Thyroid gland (tissue), 4 donors: Measurements from ENCODE around the gene GLRX. TPM values are rescaled to one million over a fixed set of nuclear protein-coding genes. Genes with fewer than 3 reads are reported as not detected.

Experiments used
- DNase-seq, 2 donors: peaks; one replicate each; pipeline ENCODE4 v3.0.0-alpha.2; 2019
- H3K27ac ChIP-seq, 3 donors: fragments of 200-600 bp; sonication (generic); 1 replicate in 2 of 3; 2 replicates in 1 of 3; pipeline ENCODE4 v1.5.1; 2016 to 2019; ENCODE audit warnings: mild to moderate bottlenecking in 1 of 3, moderate library complexity in 1 of 3
- H3K27me3 ChIP-seq: fragments of 200-600 bp; sonication (generic); one replicate; pipeline ENCODE4 v1.5.1; 2019
- H3K36me3 ChIP-seq, 2 donors: fragments of 200-600 bp; sonication (generic); one replicate each; pipeline ENCODE4 v1.5.1; 2016 to 2019
- H3K4me1 ChIP-seq, 2 donors: fragments of 200-600 bp; sonication (generic); one replicate each; pipeline ENCODE4 v1.5.1; 2017 to 2019
- H3K4me3 ChIP-seq, 3 donors: fragments of 200-600 bp; sonication (generic); replicated peaks in 1 of 3; 1 replicate in 2 of 3; 2 replicates in 1 of 3; pipeline ENCODE4 v1.5.1; 2016; ENCODE audit warnings: mild to moderate bottlenecking in 1 of 3
- H3K9me3 ChIP-seq: fragments of 200-600 bp; sonication (generic); one replicate; pipeline ENCODE4 v1.5.1; 2017
- CTCF ChIP-seq, 6 experiments: fragments of 200-600 bp in 3 of 6; fragments of 450-650 bp in 3 of 6; sonication (generic) in 3 of 6; IDR thresholded peaks; one replicate each; pipeline ENCODE4 v1.5.1; 2016 to 2019; ENCODE audit warnings: antibody characterized with exemption in 6 of 6, mild to moderate bottlenecking in 2 of 6, inconsistent platforms in 1 of 6, moderate library complexity in 1 of 6
- POLR2A ChIP-seq, 2 donors: fragments of 450-650 bp; IDR thresholded peaks; one replicate each; pipeline ENCODE4 v1.6.1; 2017; ENCODE audit warnings: antibody characterized with exemption in 2 of 2, mild to moderate bottlenecking in 2 of 2, moderate library complexity in 1 of 2
- WGBS, 2 donors: methylation state at CpG; one replicate each; pipeline ENCODE4 v1.1.5; 2017; 5-methylcytosine and 5-hydroxymethylcytosine counted together
- intact Hi-C: fragments of 100-400 bp; cut with DNase I; formaldehyde crosslinking; loops from one replicate; pipeline ENCODE4 v1.15.1; 2023
- total RNA-seq, 4 donors: library from RNA; depleted of rRNA; stranded (reverse); fragments of >200 nt; gene quantifications; one replicate each; pipeline ENCODE4 v1.2.3, GENCODE V29; 2016

The GLRX gene
- total RNA-seq, 4 donors from 2014 or later: 30.1 to 68.7 (median 37.7) TPM

- TF ChIP-seq CTCF (IDR thresholded peaks at IDR 0.05): no peak
- no peak for TF ChIP-seq POLR2A (IDR thresholded peaks at IDR 0.05)
- H3K36me3 ChIP-seq: no peaks in the 10 kb centered on the region
- intact Hi-C loops: no loop called here
- peaks cover 0 to 14% of the 10 kb centered on the region in 2 donors for H3K4me1 ChIP-seq
- WGBS, 2 donors: 89 to 93% methylated on average over 10 of the region's 10 CpGs
- H3K9me3 ChIP-seq: no peaks in the 10 kb centered on the region
- no peak overlapping the region for H3K27ac ChIP-seq
- DNase-seq: no peak
- no peak overlapping the region for H3K4me3 ChIP-seq
- no peaks in the 10 kb centered on the region for H3K27me3 ChIP-seq
Measured at GRCh38 chr5:95826949-95827891, 4.7 kb upstream of the GLRX start.

GRCh38 chr5:95825495-95825894 lies 3.0 kb upstream of the GLRX start:
- Histone ChIP-seq H3K36me3 (no peaks in the 10 kb centered on the region), H3K4me1 (peaks cover 11 to 26% of the 10 kb centered on the region in 2 donors), H3K27ac (no peak overlapping the region), H3K4me3 (no peak overlapping the region), H3K9me3 (no peaks in the 10 kb centered on the region), H3K27me3 (no peaks in the 10 kb centered on the region)
- TF ChIP-seq CTCF (IDR thresholded peaks at IDR 0.05) (no peak), POLR2A (IDR thresholded peaks at IDR 0.05) (no peak)
- WGBS, 2 donors: 79 to 84% methylated on average over 3 of the region's 3 CpGs
- intact Hi-C loops: no loop called here
- no peak for DNase-seq

- Histone ChIP-seq H3K27me3 (no peaks in the 10 kb centered on the region), H3K9me3 (no peaks in the 10 kb centered on the region), H3K27ac (peak overlapping the region in 2 of 3 donors; percentile 83 to 92), H3K4me3 (no peak overlapping the region), H3K36me3 (no peaks in the 10 kb centered on the region), H3K4me1 (peaks cover 11 to 26% of the 10 kb centered on the region in 2 donors)
- TF ChIP-seq CTCF (IDR thresholded peaks at IDR 0.05) (no peak), POLR2A (IDR thresholded peaks at IDR 0.05) (no peak)
- WGBS, 2 donors: 92 to 95% methylated on average over 5 of the region's 5 CpGs
- intact Hi-C loops: no loop called here
- no peak for DNase-seq
Measured at GRCh38 chr5:95824747-95825146, 2.2 kb upstream of the GLRX start.

- TF ChIP-seq POLR2A (IDR thresholded peaks at IDR 0.05) (no peak), CTCF (IDR thresholded peaks at IDR 0.05) (no peak)
- no peak overlapping the region for H3K4me3 ChIP-seq
- 57 to 60% methylated on average over 12 of the region's 12 CpGs for WGBS, 2 donors
Measured at GRCh38 chr5:95823738-95824609, 1.4 kb upstream of the GLRX start.

More at GRCh38 chr5:95823738-95824609, 1.4 kb upstream of the GLRX start:
- H3K27me3 ChIP-seq: no peaks in the 10 kb centered on the region
- peak in 1 of 2 donors; percentile 34 for DNase-seq
- H3K9me3 ChIP-seq: no peaks in the 10 kb centered on the region
- intact Hi-C loops: no loop called here
- H3K4me1 ChIP-seq: peaks cover 11 to 26% of the 10 kb centered on the region in 2 donors
- H3K27ac ChIP-seq: peak overlapping the region; percentile 81 to 92 (median 83)
- no peaks in the 10 kb centered on the region for H3K36me3 ChIP-seq
